HG03457 (cell line): ENCODE data around the gene CDH23.

Source experiments
- ATAC-seq: cut with Tn5 transposase; IDR thresholded peaks from one replicate; pipeline ENCODE4 v1.9.1; 2021; ENCODE audit warnings: moderate number of reproducible peaks; ENCODE audit not compliant: unreplicated experiment

CDH23 gene

DNA sequence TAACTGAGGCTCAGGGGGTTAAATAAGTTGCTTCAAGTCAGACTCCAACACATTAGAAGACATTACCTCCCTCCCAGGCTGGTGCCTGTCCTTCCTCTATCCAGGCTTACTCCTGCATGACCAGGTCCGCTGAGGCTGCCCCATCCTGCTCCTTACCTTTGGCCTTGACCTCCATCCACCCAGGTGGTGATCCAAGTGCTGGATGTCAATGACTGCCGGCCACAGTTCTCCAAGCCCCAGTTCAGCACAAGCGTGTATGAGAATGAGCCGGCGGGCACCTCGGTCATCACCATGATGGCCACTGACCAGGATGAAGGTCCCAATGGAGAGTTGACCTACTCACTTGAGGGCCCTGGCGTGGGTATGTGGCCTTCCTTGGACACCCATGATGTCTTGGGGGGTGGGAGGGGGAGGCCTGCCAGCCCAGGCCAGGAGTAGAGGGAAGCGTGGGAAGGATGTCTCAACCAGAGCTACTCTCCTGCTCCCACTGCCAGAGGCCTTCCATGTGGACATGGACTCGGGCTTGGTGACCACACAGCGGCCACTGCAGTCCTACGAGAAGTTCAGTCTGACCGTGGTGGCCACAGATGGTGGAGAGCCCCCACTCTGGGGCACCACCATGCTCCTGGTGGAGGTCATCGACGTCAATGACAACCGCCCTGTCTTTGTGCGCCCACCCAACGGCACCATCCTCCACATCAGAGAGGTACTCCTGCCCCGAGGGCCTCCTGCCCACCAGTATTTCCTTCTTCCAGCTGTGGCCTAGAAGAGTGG is 406.2 kb downstream of the CDH23 start:
- no peak for ATAC-seq

GRCh38 chr10:71804077-71804476 is 407.4 kb downstream of the CDH23 start:
- ATAC-seq: no peak

DNA sequence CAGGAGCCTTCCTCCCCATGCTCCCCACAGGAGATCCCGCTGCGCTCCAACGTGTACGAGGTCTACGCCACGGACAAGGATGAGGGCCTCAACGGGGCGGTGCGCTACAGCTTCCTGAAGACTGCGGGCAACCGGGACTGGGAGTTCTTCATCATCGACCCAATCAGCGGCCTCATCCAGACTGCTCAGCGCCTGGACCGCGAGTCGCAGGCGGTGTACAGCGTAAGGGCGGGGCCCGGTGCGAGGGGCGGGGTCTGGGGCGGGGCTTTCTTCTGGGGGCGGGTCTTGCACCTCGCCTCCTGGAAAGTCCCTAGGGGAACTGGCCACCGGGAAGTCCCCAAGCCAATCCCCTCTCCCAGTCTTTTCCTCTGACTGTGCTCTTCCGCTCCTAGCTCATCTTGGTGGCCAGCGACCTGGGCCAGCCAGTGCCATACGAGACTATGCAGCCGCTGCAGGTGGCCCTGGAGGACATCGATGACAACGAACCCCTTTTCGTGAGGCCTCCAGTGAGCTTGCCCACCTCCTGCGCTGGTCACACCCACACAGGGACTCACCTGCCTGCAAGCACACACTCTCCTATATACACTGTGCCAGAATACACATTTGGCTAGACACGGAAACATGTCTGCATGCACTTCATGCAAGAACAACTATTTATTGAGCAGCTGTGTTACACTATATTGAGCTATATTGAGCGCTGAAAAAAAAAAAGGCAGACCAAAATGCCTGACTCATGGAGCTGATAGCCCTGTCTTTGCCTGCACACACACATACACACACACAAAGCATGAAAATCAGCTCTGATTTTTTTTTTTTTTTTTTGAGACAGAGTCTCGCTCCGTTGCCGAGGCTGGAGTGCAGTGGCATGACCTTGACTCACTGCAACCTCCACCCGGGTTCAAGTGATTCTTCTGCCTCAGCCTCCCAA is 409.3 kb downstream of the CDH23 start:
- ATAC-seq: no peak

DNA sequence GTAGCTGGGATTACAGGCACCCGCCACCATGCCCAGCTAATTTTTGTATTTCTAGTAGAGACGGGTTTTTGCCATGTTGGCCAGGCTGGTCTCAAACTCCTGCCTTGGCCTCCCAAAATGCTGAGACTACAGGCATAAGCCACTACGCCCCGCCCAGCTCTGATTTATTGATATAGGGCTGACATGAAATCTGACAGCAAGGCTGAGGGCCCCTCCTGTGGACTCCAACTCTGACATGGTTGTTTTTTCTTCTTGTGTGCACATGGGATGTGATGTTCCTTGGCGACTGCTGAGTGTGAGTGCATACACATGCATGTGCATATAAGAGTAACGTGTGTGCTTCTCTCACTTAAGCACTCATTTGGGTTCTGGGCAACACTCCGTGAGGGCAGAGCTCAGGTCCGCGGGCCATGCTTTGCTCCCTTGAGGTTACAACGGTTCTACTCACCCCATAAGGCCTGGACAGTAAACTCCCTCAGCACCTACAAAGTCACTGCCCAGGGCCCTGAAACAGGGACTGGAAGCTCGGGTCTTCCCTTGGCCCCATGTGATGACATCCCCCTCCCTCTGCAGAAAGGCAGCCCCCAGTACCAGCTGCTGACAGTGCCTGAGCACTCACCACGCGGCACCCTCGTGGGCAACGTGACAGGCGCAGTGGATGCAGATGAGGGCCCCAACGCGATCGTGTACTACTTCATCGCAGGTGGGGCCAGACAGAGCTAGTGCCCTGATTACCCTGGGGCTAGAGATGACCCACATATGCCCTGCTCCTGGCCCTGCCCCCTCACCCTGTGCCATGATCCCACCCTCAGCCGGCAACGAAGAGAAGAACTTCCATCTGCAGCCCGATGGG is 410.2 kb downstream of the CDH23 start:
- ATAC-seq: no peak

GRCh38 chr10:71807557-71808510 is 411.1 kb downstream of the CDH23 start:
- no peak for ATAC-seq

DNA sequence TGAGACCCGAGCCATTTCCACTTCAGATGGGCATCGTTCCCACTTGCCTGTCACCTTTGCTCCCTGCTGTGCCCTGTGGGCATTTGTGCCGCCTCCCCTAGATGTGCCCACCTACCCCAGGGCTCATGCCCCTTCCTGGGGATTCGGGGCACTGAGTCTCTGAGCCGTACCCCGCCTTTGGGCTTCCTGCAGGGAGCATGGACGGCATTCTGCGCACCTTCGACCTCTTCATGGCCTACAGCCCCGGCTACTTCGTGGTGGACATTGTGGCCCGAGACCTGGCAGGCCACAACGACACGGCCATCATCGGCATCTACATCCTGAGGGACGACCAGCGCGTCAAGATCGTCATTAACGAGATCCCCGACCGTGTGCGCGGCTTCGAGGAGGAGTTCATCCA is 412.9 kb downstream of the CDH23 start:
- no peak for ATAC-seq

GRCh38 chr10:71810048-71810750 is 413.5 kb downstream of the CDH23 start:
- ATAC-seq: no peak

GRCh38 chr10:71811351-71811750 is 414.6 kb downstream of the CDH23 start:
- ATAC-seq: no peak

GRCh38 chr10:71812016-71812912 is 415.5 kb downstream of the CDH23 start:
- ATAC-seq: no peak

GRCh38 chr10:71812913-71813590 is 416.3 kb downstream of the CDH23 start:
- ATAC-seq: no peak

DNA sequence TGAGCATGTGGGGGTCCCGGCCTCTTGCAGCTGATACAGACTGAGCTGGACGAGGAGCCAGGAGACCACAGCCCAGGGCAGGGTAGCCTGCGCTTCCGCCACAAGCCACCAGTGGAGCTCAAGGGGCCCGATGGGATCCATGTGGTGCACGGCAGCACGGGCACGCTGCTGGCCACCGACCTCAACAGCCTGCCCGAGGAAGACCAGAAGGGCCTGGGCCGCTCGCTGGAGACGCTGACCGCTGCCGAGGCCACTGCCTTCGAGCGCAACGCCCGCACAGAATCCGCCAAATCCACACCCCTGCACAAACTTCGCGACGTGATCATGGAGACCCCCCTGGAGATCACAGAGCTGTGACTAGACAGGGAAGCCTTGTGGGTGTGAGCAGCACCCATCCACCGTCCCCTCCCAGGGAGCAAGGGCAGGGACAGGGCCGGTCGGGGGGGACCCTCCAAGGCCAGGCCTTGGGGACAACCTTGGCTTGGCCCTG is 418.2 kb downstream of the CDH23 start:
- no peak for ATAC-seq

DNA sequence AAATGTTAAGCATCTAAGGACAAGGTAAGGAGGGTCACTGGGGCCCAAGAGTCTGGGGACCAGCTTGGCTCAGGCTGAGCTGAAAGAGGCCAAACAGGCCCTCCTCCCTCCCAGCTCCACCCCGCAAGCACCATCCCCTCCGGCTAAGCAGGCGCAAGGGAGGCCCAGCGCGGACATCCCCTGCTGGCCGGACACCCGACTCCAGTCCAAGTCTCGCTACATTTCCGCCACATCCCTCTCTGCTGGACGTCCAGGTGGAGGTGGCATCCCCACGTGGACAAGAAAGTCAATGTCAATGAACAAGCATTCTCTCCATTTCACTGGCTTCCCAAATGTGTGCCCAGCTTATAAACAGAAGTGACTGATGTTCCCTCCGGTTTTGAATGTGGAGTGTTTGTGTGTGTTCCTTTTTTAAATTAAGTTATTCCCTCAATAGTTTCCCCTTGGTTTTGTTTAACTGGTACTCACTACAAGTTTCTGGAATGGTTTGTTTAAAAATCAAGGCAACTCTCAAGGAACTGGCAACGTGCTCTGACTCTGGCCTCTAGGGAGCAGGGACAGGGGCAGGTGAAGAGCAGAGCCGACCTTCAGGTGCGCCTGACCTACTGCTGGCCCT is 418.9 kb downstream of the CDH23 start:
- no peak for ATAC-seq

- no peak for ATAC-seq
Measured at GRCh38 chr10:71816421-71816851, 419.7 kb downstream of the CDH23 start.

DNA sequence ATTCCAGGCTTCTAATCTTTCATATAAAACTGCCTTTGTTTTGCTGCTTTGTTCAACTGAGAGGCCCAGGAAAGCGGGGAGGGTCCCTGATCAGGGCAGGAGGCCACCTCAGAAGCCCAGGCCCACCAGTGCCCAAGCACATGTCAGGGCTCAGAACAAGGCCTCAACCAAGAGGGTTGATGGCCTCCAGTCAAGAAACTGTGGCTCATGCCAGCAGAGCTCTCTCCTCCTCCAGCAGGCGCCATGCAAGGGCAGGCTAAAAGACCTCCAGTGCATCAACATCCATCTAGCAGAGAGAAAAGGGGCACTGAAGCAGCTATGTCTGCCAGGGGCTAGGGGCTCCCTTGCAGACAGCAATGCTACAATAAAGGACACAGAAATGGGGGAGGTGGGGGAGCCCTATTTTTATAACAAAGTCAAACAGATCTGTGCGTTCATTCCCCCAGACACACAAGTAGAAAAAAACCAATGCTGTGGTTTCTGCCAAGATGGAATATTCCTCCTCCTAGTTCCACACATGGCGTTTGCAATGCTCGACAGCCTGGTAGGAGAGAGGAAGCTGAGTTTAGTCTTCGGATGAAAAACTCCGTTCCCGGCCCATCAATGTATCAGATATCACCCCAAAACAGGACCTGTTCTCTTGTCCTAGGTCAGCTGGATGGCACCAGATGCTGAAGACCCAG is 420.4 kb downstream of the CDH23 start:
- no peak for ATAC-seq

GRCh38 chr10:71817831-71818655 is 421.3 kb downstream of the CDH23 start:
- ATAC-seq: no peak
